ENCODE results near the gene ISCU.

The ISCU gene

DNA sequence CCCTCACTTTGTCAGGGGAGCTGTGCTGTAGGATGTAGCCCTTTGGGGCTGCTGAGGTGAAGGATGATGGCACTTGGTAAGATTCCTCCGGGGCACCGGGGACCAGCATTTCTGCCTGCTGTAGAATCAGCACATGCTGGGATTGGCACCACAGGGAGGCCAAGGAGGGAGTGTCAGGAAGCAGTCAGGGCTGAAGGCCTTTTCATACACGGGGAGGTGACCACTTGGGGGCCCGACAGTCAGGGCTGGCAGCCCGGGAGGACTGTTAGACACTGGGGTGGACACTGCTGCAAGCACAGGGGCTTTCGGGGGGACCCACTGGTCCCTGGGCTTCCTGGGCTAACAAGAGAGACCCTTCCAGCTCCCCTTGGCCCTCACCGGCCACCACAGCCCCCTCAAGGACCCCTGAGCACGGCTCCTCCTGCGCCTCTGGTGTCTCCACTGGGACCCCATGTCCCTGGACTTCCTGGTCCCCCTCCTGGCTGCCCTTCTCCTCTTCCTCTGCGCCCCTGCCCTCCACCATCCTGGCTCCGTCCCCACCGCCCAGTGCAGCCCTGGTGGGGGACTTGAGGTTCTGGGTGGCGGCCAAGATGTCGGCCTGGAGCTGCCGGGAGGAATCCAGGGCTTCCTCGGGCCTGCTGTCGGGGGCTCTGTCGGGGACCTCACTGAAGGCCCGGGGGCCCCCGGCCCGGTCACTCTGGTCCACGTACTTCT is 29.0 kb downstream of the ISCU start:
- DNase-seq: no peak

DNA sequence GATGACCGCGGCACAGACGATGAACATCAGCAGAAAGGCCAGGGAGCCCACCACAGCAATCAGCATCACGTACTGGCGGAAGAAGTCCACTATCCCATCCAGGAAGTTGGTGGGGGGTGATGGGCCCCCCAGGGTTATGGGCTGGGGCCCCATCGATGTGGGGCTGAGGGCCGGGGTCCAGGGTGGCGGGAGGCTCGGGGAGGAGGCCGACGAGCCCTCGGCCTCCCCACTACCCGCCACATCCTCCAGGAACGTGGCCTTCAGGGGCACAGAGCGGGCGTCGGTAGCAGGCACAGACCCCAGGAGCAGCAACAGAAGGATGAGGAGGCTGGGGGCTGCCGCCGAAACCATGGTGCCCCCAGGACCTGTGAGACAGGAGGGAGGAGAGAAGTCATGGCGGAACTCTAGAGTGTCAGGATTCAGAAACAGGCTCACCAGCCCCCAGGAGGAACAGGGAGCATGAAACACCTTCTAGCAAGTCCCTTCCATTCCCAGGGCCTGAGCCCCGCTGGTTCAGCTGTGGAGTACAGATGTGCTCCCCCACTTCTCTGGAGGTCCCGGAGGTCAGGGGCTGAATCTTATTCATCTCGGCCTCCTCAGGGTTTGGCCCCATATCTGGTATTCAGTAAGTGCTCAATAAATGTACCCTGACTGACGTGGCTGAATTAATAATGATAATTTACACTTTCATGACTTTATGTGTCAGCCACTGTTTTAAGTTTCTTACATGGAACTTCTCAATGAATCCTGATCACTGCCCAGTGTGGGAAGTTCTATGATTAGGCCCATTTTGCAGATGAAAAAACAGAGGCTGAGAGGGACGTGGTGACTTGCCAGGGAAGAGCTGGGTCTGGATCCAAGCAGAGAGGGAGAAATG is 29.9 kb downstream of the ISCU start:
- DNase-seq: no peak

DNA sequence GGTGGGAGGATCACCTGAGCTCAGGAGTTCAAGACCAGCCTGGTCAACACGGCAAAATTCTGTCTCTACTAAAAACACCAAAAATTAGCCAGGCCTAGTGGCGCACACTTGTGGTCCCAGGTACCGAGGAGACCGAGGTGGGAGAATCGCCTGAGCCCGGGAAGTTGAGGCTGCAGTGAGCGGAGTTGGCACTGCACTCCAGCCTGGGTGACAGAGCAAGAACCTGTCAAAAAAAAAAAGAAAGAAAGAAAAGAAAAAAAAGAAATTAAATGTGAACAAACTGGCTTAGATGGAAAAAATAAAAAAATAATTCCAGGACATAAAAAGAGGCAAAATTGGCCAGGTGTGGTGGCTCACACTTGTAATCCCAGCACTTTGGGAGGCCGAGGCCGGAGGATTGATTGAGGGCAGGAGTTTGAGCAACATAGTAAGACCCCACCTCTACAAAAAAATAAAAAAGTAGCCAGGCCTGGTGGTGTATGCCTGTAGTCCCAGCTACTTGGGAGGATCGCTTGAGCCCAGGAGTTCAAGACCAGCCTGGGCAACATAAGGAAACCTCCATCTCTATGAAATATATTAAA is 32.0 kb downstream of the ISCU start:
- DNase-seq: no peak

- no peak for DNase-seq
Measured at GRCh38 chr12:108594960-108595710, 32.7 kb downstream of the ISCU start.

DNA sequence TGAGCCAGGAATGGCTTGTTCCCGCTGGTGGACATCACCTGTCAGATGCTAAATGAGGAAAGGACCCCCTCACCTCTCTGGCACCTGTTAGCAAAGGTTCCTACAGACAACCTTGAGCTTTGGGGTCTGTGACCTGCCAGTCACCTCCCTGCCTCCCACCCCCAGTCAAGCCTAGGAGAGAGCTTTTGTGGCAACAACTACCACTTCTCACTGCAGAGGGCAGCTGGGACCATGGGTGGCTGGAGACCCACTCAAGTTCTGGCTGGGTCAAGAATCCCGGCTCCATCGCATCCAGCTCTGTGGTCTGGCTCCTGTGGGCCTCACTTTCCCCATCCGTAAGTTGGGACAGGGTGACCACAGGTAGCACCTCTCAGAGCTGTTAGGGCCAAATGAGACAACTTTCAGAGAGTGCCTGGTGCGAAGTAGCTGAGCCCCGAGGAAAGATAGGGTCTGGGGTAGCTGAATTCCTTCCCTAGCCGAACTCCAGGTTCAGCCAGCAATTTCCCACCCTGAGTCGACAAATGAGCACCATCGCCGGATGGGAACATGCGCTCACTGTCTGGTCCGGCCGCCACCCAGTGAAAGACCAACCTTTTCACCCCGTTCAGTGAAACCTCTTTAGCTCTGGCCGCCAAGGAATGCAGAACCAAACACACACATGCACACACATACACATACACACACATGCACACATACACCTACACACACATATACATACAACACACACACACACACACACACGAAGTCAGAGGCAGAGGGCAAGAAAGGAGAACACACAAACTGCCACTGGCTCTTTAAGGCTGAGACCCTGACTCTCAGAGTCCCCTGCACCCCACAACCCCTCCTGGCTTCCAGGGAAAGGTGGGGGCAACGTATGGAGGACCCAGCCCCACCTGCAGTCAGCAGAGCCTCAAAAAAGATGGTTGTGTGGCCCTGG is 33.6 kb downstream of the ISCU start:
- no peak for DNase-seq

DNA sequence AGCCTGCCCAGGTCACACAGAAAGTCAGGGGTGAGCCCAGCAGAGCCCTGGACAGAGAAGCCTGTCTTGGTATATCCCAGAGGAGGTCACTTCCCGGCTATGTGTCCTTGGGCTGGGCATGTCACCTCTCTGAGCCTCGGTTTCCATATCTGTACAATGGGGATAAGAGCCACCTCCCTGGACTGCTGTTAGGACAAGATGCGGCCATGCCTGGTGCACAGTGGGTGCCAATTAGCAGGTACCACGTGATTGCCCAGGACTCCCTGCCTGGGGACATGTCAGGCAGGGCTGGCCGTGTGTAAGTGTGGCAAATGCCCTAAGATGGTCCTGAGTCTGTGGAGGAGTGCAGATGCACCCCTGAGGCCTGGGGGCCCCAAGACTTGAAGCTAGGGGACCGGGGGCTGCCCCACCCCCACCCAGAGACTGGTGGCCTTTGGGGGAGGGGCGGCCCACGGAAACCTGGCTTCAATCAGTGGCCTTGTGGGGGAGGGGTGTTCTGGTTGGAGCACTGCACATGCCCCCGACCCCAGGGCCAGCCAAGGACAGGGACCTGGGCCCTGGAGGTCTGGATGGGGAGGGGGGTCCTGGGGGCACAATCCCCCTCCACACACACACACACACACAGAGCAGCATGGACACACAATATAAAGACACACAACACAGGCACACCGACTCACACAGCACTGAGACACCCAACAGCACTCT is 34.6 kb downstream of the ISCU start:
- DNase-seq: no peak

DNA sequence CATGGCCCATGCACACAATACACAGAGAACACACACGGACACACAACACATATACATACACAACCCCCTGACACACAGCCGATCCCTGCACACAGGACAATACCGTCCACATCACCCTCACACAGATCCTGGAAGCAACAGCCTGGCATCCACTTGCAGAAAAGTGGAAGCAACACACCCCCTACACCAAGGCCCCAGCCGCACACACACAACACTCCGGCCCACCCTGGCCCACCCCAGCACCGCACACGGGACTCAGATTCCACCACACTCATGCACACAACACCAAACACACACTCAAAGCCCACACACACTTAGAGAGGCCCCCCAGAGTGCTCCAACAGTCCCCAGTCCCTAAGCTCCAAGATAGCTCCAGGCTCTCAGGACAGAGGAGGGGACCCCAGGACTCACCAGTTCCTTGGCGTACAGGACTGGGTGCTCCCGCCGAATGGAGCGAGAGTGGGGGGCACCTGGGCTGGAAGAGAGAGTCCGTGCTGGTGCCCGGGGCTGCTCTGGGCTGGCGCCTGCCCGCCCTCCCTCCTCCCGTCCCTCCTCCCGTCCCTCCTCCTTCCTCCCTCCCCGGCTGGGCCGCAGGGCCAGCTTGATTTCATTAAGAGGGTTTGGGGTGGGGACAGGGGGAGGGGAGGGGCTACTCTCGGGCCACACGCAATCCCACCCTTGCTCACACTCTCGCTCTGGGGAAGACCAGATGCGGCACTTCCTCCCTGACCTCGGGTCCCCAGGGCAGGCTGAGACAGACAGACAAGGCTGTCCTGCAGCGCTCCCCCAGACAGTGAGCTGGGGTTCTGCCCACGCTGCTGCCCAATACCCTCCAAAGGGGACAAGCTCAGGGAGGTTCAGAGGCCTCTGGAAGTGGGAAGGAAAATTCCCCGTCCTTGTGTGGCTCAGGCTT is 35.4 kb downstream of the ISCU start, which contains the start of gene TMEM119:
Gene TMEM119, minus strand, starts transcription at position 526 of the 913 bp plus-strand sequence. CDS start 5,701 bp downstream, outside the sequence.
- DNase-seq: no peak

- no peak for DNase-seq
Measured at GRCh38 chr12:108598553-108599250, 36.3 kb downstream of the ISCU start.

GRCh38 chr12:108599541-108599940 is 37.1 kb downstream of the ISCU start:
- no peak for DNase-seq

- DNase-seq: no peak
Measured at GRCh38 chr12:108599948-108600701, 37.7 kb downstream of the ISCU start.

DNA sequence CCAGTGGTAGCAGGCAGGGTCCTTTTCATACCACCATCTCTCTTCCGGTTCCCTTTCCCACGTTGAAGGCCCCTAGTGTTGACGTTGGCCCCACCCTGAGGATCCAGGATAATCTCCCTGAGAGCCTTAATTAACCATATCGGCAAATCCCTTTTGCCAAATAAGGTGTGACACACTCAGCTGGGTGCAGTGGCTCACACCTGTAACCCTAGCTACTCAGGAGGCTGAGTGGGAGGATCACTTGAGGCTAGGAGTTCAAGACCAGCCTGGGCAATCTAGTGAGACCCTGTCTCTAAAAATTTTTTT is 38.3 kb downstream of the ISCU start:
- no peak for DNase-seq

- DNase-seq: no peak
Measured at GRCh38 chr12:108602209-108602705, 39.9 kb downstream of the ISCU start.

DNA sequence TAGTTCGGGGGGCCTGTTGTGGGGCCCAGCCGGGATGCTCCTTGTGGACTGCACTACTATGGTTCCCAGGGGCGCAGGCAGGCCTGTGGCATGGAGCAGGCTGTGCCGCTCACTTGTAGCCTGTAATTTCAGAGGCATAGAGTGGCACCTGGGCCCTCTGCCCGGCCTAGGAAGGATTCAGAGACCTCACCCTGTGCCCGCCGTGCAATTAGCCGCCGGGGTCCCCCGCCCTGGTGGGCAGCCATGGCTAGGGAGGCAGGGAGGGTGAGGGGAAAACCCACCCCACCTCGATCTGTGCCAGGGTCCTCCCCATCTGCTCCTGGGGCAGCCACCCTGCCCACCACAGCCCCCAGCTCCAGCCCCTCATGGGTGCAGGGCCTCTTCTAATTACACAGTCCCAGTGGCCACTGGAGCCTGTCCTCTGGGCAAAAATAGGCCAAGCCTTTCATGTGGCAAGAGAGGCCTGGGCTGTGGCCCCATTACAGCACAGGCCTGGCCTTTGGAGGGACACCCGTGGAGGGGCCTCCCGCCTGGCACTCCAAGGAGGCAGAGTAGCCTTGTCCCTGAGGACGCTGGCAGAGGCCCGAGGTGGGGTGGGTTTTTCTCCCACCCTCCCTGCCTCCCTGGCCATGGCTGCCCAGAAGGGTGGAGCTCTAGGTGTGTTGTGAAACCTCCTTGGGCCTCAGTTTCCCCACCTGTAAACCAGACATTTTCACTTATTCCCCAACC is 40.7 kb downstream of the ISCU start:
- DNase-seq: no peak

- DNase-seq: no peak
Measured at GRCh38 chr12:108603743-108604142, 41.3 kb downstream of the ISCU start.

GRCh38 chr12:108604208-108604941 is 42.0 kb downstream of the ISCU start:
- DNase-seq: no peak

GRCh38 chr12:108605000-108605689 is 42.7 kb downstream of the ISCU start:
- DNase-seq: no peak
